ENCODE results near the gene BTBD2. TPM values are rescaled to one million over a fixed set of nuclear protein-coding genes. Genes with fewer than 3 reads are reported as not detected.

Gene BTBD2
- total and polyA plus RNA-seq, 2 of the 13 experiments (the other 11 are each of a cell fraction or from before 2014, with no cell fraction given), result 28.1 to 45.3 TPM

- no peak for TF ChIP-seq ZNF318 (CRISPR knock-in tag; IDR thresholded peaks at IDR 0.05)
- no peak for TF ChIP-seq REXO4 (CRISPR knock-in tag; IDR thresholded peaks at IDR 0.05; ENCODE audit: borderline replicate concordance)
- TF ChIP-seq EZH2 (conservative IDR thresholded peaks at IDR 0.05; ENCODE audit: low read depth, low read length), result no peak
- no peak for TF ChIP-seq ZNF383 (CRISPR knock-in tag; IDR thresholded peaks at IDR 0.05; ENCODE audit: borderline replicate concordance)
- TF ChIP-seq THAP11 (CRISPR knock-in tag; IDR thresholded peaks at IDR 0.05), result peak; percentile 55
- TF ChIP-seq HDAC1 (CRISPR knock-in tag; IDR thresholded peaks at IDR 0.05), result 0 out of 2 replicates have a peak, but pooled peaks have one; percentile 45
- TF ChIP-seq DDIT3 (CRISPR knock-in tag; IDR thresholded peaks at IDR 0.05), result no peak
- TF ChIP-seq ZNF496 (CRISPR knock-in tag; IDR thresholded peaks at IDR 0.05; ENCODE audit: insufficient replicate concordance), result no peak
- TF ChIP-seq ZNF616 (CRISPR knock-in tag; IDR thresholded peaks at IDR 0.05; ENCODE audit: low read depth), result no peak
- no peak for TF ChIP-seq MXI1 (IDR thresholded peaks at IDR 0.05; ENCODE audit: borderline replicate concordance, low read depth, low read length)
- TF ChIP-seq ZNF343 (CRISPR knock-in tag; IDR thresholded peaks at IDR 0.05), result no peak
- TF ChIP-seq ZNF740 (CRISPR knock-in tag; IDR thresholded peaks at IDR 0.05), result no peak
- no peak for TF ChIP-seq KDM4B (CRISPR knock-in tag; IDR thresholded peaks at IDR 0.05)
- no peak for TF ChIP-seq NFKBIZ (CRISPR knock-in tag; IDR thresholded peaks at IDR 0.05)
- TF ChIP-seq GATAD1 (CRISPR knock-in tag; IDR thresholded peaks at IDR 0.05), result 0 out of 2 replicates have a peak, but pooled peaks have one; percentile 34
- TF ChIP-seq NFKB2 (CRISPR knock-in tag; IDR thresholded peaks at IDR 0.05; ENCODE audit: borderline replicate concordance), result no peak; the same call in 1 of the 2 replicates
- TF ChIP-seq ARHGAP35 (CRISPR knock-in tag; IDR thresholded peaks at IDR 0.05; ENCODE audit: borderline replicate concordance), result no peak
- no peak for TF ChIP-seq ZNF691 (CRISPR knock-in tag; IDR thresholded peaks at IDR 0.05; ENCODE audit: borderline replicate concordance, low read depth)
- TF ChIP-seq ZNF615 (CRISPR knock-in tag; IDR thresholded peaks at IDR 0.05; ENCODE audit: borderline replicate concordance), result no peak
- no peak for TF ChIP-seq SMC3 (IDR thresholded peaks at IDR 0.05; ENCODE audit: low read length)
- no peak for TF ChIP-seq TRIM24 (CRISPR knock-in tag; IDR thresholded peaks at IDR 0.05)
Observed at GRCh38 chr19:1935484-1936208, 79.9 kb downstream of the BTBD2 start (continued).

Data from HepG2 (cell line).